Breast epithelium (tissue), 4 donors: ENCODE measurements around the gene COL23A1. TPM values are rescaled to one million over a fixed set of nuclear protein-coding genes. Genes with fewer than 3 reads are reported as not detected.

Experiments
- DNase-seq, 2 donors: peaks; one replicate each; pipeline ENCODE4 v3.0.0-alpha.2; 2019; ENCODE audit warnings: low spot score in 2 of 2
- H3K27ac ChIP-seq, 2 donors: fragments of 200-600 bp; sonication (generic) in 1 of 2; one replicate each; pipeline ENCODE4 v1.5.1; 2016 to 2019; ENCODE audit warnings: mild to moderate bottlenecking in 1 of 2
- H3K27me3 ChIP-seq, 2 donors: fragments of 200-600 bp; sonication (generic) in 1 of 2; one replicate each; pipeline versions ENCODE4 v1.5.1 to v1.6.0; 2017 to 2019; ENCODE audit warnings: control low read depth in 1 of 2, mild to moderate bottlenecking in 1 of 2
- H3K36me3 ChIP-seq: fragments of 200-600 bp; one replicate; pipeline ENCODE4 v1.5.1; 2019
- H3K4me1 ChIP-seq, 2 donors: fragments of 200-600 bp; sonication (generic); one replicate each; pipeline ENCODE4 v1.5.1; 2016 to 2019; ENCODE audit warnings: control low read depth in 1 of 2
- H3K4me3 ChIP-seq, 3 donors: fragments of 200-600 bp; sonication (generic); 1 replicate in 2 of 3; 2 replicates in 1 of 3; pipeline ENCODE4 v1.5.1; 2016 to 2019; ENCODE audit warnings: mild to moderate bottlenecking in 3 of 3, moderate library complexity in 2 of 3
- H3K9me3 ChIP-seq, 2 donors: fragments of 200-600 bp; sonication (generic) in 1 of 2; one replicate each; pipeline ENCODE4 v1.5.1; 2016 to 2019; ENCODE audit warnings: control low read depth in 1 of 2
- POLR2A ChIP-seq: fragments of 450-650 bp; IDR thresholded peaks from one replicate; pipeline ENCODE4 v1.6.1; 2016; ENCODE audit warnings: antibody characterized with exemption, mild to moderate bottlenecking, moderate library complexity
- POLR2AphosphoS5 ChIP-seq, 3 donors: sonication (generic); formaldehyde crosslinking; IDR thresholded peaks; one replicate each; pipeline ENCODE4 v1.6.1; 2017; ENCODE audit warnings: antibody characterized with exemption in 3 of 3
- intact Hi-C: fragments of 100-400 bp; cut with DNase I; formaldehyde crosslinking; loops from one replicate; pipeline ENCODE4 v1.15.1; 2023; ENCODE audit warnings: low total_unique reads
- total RNA-seq, 3 donors: library from RNA; depleted of rRNA; stranded (reverse); fragments of >200 nt; gene quantifications; one replicate each; pipeline ENCODE4 v1.1.0, GENCODE V29; 2016
- TF ChIP-seq, protein P1 (sequence below), 3 donors: fragments of 450-650 bp; IDR thresholded peaks; one replicate each; pipeline ENCODE4 v1.5.1; 2016 to 2017; ENCODE audit warnings: antibody characterized with exemption in 3 of 3, mild to moderate bottlenecking in 3 of 3, moderate library complexity in 3 of 3

COL23A1 gene
- total RNA-seq, 3 donors from 2014 or later, result 0.32 to 3.3 (median 2.6) TPM

DNA sequence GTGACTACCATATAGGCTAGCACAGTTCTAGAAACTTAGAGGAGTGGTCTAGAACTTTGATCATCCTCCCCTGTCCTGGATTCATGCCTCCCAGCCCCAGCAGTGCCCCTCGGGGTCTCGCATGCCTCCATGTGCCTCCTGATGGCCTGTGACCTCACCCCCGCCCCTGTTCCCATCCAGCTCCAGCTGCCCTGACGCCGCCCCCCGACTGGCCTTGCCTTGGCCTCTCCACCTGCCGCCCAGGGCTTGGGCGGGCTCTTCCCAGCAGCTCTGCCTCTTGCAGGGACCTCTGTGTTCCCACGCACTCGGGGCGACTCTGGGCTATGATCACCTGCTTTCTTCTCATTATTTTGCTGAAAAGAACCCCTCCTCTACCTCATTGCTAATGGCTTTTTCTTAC is 242.2 kb downstream of the COL23A1 start:
- H3K27me3 ChIP-seq, result peaks cover 0 to 3% of the 10 kb centered on the region in 2 donors
- DNase-seq, result no peak
- no peaks in the 10 kb centered on the region for H3K4me1 ChIP-seq
- intact Hi-C loops, result no loop called here
- H3K4me3 ChIP-seq, result no peak overlapping the region
- TF ChIP-seq POLR2A, result no peak
- TF ChIP-seq, protein P1, sequence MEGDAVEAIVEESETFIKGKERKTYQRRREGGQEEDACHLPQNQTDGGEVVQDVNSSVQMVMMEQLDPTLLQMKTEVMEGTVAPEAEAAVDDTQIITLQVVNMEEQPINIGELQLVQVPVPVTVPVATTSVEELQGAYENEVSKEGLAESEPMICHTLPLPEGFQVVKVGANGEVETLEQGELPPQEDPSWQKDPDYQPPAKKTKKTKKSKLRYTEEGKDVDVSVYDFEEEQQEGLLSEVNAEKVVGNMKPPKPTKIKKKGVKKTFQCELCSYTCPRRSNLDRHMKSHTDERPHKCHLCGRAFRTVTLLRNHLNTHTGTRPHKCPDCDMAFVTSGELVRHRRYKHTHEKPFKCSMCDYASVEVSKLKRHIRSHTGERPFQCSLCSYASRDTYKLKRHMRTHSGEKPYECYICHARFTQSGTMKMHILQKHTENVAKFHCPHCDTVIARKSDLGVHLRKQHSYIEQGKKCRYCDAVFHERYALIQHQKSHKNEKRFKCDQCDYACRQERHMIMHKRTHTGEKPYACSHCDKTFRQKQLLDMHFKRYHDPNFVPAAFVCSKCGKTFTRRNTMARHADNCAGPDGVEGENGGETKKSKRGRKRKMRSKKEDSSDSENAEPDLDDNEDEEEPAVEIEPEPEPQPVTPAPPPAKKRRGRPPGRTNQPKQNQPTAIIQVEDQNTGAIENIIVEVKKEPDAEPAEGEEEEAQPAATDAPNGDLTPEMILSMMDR (IDR thresholded peaks at IDR 0.05), result no peak
- TF ChIP-seq POLR2AphosphoS5 (IDR thresholded peaks at IDR 0.05), result no peak
- no peaks in the 10 kb centered on the region for H3K9me3 ChIP-seq
- H3K27ac ChIP-seq, result no peak overlapping the region
- no peaks in the 10 kb centered on the region for H3K36me3 ChIP-seq

DNA sequence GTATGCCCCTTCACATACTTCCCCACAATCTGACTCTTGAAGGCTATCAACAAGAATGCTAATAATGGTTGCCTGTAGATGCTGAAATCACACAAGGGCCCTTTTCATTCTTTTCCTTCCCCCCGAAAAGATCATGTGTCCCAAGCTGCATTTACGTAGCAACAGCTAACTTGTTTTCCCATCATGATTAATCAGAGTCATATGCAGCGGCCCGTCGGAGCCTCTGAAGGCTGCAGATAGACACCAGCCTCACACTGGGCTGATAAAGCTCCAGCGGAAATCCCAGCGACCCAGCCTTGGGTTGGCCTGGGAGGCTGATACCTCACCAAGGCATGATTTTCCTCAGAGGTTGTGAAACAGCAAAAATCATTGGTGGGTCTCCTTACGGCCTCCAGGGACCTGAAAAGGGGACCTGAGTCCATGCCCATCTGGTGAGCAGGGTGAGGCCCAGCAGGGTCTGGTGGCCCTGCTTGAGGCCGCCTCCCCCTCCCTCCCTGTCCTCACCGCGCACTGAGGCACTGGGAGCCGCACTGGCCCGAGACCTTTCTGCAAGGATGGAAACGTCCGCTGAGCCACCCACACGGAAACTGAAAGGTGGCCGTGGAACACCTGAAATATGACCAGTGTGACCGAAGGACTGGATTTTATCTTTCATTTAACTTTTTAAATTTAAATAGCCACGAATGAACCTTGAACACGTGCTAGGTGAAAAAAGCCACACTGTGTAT is 243.4 kb downstream of the COL23A1 start:
- no peak for DNase-seq
- no peaks in the 10 kb centered on the region for H3K36me3 ChIP-seq
- no peak overlapping the region for H3K27ac ChIP-seq

DNA sequence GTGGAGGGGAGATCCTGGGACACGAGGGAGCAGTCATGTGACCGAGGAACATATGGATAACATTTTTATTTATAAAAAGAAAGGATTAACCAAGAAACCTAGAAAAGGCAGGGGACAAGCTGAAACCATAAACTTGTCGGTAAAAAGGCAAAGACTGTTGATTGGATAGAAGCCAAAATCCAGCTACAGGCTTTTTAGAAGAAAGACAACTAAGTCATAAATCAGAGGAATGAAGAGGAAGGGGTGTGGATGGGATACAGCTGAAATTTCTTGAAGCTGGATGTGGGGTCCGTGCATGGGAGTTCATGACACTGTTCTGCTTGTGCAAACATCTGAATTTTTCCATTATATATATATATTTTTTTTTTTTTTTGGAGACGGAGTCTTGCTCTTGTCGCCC is 246.9 kb downstream of the COL23A1 start:
- H3K4me1 ChIP-seq, result no peaks in the 10 kb centered on the region
- H3K27ac ChIP-seq, result no peak overlapping the region
- TF ChIP-seq POLR2AphosphoS5 (IDR thresholded peaks at IDR 0.05) (no peak), POLR2A (no peak)
- TF ChIP-seq, protein P1 (IDR thresholded peaks at IDR 0.05), result no peak
- intact Hi-C loops, result no loop called here
- no peak for DNase-seq
- H3K9me3 ChIP-seq, result no peaks in the 10 kb centered on the region
- H3K36me3 ChIP-seq, result no peaks in the 10 kb centered on the region
- H3K27me3 ChIP-seq, result peaks cover 0 to under 1% of the 10 kb centered on the region in 2 donors
- H3K4me3 ChIP-seq, result no peak overlapping the region

More for the DNA sequence above, 243.4 kb downstream of the COL23A1 start:
- Histone ChIP-seq H3K4me1 (no peaks in the 10 kb centered on the region), H3K27me3 (peaks cover 0 to 3% of the 10 kb centered on the region in 2 donors), H3K4me3 (no peak overlapping the region), H3K9me3 (no peaks in the 10 kb centered on the region)
- intact Hi-C loops, result no loop called here
- TF ChIP-seq, protein P1 (IDR thresholded peaks at IDR 0.05), result no peak
- no peak for TF ChIP-seq POLR2AphosphoS5 (IDR thresholded peaks at IDR 0.05)
- no peak for TF ChIP-seq POLR2A

DNA sequence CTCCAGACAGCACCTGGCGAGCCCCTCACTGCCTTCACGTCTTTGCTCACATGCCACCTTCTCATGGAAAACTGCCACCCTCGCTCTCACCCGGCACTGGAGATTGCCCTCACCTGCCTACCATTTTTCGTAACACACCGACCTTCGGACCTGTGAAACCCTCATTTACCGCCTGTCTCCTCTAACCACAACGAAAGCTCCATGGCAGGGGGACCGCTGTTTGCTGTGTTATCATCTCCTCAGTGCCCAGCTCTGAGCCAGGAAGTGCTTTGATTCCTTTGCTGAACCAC is 248.4 kb downstream of the COL23A1 start:
- no peak for DNase-seq
- no peaks in the 10 kb centered on the region for H3K4me1 ChIP-seq
- no peaks in the 10 kb centered on the region for H3K36me3 ChIP-seq
- no peak for TF ChIP-seq POLR2A
- TF ChIP-seq, protein P1 (IDR thresholded peaks at IDR 0.05), result no peak
- no peak for TF ChIP-seq POLR2AphosphoS5 (IDR thresholded peaks at IDR 0.05)
- H3K27me3 ChIP-seq, result no peaks in the 10 kb centered on the region
- H3K4me3 ChIP-seq, result no peak overlapping the region
- intact Hi-C loops, result no loop called here
- H3K27ac ChIP-seq, result no peak overlapping the region
- no peaks in the 10 kb centered on the region for H3K9me3 ChIP-seq

DNA sequence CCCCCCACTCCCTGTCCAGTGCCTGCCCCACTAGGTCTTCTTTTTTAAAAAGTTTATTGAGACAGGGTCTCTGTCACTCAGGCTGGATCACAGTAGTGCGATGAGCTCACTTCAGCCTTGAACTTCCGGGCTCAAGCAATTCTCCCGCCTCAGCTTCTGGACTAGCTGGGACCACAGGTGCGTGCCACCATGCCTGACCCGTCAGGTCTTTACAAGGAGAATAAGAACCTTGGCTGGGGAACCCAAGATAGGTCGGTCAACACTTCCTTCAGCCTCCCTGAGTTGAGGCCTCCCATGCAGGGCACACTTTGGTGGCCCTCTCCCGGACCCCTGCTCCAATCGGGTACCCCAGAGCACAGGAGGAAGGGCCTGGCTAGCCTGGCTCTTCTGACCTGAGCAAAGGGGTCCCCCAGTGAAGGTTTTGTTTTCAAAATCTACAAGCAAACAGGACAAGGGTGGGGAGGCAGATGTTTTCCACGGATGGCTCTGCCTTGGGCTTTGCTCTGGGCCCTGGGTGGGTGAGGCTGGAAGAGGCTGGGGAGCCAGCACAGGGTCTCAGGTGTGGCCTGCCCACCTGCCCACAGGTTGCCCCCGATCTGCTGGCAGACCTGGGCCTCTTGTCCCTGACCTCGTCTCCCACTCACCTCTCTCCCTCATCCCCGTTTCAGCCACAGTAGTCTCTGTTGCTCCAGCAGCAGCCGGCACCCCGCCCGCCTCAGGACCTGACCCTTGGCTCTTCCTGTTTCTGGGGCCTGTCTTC is 248.9 kb downstream of the COL23A1 start:
- Histone ChIP-seq H3K27me3 (no peaks in the 10 kb centered on the region), H3K4me3 (no peak overlapping the region), H3K27ac (no peak overlapping the region), H3K9me3 (no peaks in the 10 kb centered on the region), H3K4me1 (no peaks in the 10 kb centered on the region), H3K36me3 (no peaks in the 10 kb centered on the region)
- intact Hi-C loops, result no loop called here
- TF ChIP-seq POLR2AphosphoS5 (IDR thresholded peaks at IDR 0.05) (no peak), POLR2A (no peak)
- TF ChIP-seq, protein P1 (IDR thresholded peaks at IDR 0.05), result no peak
- DNase-seq, result no peak
